GM19043 (cell line): ENCODE results near the gene CHRNA3.

Source experiments
- ATAC-seq: cut with Tn5 transposase; IDR thresholded peaks from one replicate; pipeline ENCODE4 v1.9.1; 2021; ENCODE audit warnings: low read depth; ENCODE audit not compliant: unreplicated experiment

The CHRNA3 gene

DNA sequence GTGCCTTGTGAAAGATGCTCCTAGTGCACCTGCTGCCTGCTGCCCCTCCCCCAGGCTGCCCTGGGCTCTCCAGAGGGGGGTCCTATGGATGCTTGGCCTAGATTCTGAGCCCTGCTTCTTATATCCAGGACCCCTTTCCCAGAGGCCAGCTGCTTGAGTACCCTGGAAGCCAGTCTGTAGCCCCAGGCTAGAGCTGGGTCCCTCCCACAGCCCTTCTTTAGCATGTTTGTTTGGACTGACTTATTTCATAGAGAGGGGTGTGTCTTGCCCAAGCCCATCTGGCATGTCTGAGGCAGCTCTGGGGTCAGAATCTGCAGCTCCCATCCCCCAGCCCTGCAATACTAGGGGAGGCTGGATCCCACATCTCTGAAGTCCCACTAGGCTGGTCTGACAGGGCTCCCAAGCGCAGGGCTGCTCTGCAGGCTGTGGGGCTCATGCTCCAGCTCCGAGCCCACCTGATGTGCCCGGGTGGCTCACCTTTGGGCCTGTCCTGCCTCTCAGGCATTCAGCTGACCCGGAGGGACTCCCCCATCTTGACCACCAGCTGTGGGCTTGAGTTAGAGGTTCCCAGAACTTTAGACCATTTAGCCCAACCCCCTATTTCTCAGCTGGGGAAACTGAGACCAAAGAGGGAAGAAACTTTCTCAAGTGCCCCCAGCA is 17.1 kb upstream of the CHRNA3 start:
- ATAC-seq, result no peak

DNA sequence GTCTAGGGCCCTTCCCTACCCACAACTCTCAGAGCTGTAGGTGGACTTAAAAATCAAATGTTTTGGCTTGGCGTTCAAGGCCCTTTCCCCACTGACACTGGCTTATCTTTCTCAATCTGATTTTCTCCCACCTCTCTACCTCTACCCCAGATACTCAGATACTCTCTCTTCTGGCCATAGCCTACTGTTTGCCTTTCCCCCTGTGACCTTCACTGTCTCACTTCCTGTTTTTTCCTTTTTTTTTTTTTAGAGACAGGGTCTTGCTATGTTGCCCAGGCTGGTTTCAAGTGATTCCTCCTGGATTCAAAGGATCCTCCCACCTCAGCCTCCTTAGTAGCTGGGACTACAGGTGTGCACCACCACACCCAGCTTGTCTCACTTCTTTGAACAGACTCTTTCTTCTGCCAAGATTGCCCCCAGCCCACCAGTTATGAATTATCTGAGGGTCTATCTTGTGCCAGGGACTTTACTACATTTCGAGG is 15.6 kb upstream of the CHRNA3 start:
- ATAC-seq, result no peak

- no peak for ATAC-seq
Measured at GRCh38 chr15:78635346-78635745, 14.6 kb upstream of the CHRNA3 start.

DNA sequence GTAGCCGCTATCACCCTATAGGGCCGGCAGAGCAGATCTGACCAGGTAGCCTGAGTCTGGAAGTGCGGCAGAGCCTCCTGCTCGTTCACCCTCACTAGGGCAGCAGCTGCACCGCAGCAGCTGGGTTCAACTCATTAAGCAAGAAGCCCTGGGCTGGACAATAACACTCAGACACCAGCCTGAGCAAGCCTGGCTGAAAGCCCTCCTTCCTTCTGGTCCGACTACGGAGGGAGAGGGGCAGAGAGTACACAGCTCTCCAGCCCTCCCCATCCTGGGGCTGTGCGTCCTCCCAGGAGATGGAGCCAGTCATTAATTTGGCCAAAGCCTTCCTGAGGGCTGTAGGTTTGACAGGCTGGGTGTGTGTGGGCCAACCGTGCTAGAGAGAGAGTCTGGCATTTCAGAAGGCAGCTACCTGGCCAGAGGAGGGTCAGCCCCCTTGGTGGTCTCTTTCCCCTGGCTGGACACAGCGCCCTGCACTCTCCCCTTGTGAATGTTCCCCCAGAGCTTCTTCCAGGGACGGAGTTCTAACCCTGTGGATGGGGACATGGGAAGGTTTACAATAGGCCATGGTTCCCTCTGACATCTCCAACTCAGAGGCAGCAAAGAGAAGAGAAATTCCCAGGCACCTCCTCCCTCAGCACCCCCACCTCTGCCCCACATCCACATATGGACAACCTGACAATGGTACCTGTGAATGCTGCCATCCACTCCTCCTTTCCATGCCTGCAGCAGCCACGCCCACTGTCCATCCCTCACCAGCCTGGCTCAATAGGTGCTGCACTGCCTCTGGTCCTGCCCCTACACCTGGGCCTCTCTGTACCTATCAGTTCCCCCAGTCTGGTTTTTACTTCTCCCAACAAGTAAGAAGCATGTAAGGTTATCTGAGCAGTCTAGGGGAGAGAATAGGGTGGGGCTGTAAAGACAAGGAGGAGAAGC is 13.7 kb upstream of the CHRNA3 start:
- ATAC-seq, result no peak

DNA sequence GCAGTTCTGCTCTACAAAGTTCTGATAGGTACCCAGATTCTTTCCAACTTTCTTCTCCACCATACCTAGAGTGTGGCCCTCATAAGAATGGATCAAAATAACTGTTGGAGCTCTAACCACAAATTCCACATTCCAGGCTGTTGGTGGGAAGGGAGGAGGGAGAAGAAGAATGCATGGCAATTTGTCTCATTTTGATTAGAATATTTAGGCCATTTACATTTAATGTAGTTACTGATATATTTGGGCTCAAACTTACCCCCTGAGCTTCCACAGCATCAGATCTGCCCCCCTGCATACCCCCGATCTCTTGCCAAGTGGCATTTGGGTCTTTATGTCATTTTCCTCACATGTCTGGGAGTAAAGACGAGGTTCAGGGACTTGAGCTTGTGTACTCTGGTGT is 12.6 kb upstream of the CHRNA3 start:
- no peak for ATAC-seq

GRCh38 chr15:78630886-78631633 is 10.3 kb upstream of the CHRNA3 start:
- no peak for ATAC-seq

DNA sequence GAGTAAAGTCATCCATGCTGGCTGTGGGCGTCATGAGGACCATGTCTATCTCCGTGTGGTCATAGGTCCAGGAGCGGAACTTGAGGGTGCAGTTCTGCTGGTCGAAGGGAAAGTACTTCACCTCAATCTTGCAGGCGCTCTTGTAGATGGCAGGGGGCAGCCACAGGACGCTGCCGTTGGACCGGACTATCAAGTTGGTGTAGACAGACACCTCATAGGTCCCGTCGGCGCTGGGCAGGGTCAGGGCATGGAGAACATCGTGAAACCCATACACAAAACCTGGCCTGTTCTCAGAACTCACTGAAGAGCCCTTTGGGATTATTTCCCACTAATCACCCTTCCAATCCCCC is 8.9 kb upstream of the CHRNA3 start:
- ATAC-seq, result no peak

DNA sequence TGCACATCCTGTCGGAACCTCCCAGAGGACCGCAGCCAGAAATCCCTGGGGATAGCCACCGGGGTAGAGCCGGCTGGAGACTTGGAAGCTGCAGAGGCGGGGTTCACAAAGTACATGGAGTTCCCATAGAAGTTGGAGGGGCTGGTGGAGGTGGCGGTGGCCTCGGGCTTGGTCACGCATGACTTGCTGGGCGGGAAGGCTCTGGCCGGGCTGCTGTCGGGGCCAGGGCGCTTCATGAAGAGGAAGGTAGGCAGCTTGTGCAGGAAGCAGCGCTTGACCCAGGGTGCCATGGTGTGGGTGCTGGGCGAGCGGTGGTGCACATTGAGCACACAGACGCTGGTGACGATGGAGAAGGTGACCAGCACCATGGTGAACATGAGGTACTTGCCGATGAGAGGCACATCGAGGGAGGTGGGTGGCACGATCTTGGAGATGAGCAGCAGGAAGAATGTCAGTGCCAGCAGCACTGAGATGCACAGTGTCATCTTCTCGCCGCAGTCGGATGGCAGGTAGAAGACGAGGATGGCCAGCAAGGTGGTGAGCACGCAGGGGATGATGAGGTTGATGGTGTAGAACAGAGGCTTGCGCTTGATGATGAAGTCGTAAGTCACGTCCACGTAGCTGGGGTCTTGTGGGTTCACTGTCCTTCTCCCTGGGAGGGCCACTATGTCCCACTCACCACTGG is 8.4 kb upstream of the CHRNA3 start:
- no peak for ATAC-seq

GRCh38 chr15:78628227-78628626 is 7.4 kb upstream of the CHRNA3 start:
- no peak for ATAC-seq

- no peak for ATAC-seq
Measured at GRCh38 chr15:78627348-78627747, 6.6 kb upstream of the CHRNA3 start.

DNA sequence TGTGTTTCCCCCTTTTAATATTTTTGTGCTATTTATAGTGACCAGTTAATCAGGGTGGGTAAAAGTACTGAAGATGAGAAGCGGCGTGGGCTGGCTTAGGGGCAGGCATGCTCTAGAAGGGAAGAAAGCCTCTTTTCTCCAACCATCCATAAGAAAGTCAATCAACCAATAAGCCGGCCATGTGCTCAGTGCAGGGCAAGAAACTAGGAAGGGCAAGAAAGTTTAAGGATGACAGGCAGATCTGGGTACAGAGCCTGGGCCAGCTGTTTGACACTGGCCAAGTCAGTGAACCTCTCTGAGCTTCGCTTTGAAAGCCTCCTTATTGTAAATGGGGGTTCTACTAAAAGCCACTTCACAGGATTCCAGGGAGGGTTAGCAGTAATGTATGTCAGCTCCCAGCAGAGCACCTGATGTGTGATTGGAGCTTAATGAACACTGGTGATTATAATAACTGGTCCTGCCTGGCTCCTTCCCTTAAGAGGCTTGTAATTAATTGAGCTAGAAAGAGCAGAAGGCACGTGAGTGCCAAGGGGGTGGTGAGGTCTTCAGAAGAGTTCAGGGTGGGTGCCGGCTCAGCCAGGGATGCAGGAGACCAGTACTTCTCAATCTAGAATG is 5.7 kb upstream of the CHRNA3 start:
- ATAC-seq, result no peak

GRCh38 chr15:78625606-78626280 is 4.9 kb upstream of the CHRNA3 start:
- no peak for ATAC-seq

DNA sequence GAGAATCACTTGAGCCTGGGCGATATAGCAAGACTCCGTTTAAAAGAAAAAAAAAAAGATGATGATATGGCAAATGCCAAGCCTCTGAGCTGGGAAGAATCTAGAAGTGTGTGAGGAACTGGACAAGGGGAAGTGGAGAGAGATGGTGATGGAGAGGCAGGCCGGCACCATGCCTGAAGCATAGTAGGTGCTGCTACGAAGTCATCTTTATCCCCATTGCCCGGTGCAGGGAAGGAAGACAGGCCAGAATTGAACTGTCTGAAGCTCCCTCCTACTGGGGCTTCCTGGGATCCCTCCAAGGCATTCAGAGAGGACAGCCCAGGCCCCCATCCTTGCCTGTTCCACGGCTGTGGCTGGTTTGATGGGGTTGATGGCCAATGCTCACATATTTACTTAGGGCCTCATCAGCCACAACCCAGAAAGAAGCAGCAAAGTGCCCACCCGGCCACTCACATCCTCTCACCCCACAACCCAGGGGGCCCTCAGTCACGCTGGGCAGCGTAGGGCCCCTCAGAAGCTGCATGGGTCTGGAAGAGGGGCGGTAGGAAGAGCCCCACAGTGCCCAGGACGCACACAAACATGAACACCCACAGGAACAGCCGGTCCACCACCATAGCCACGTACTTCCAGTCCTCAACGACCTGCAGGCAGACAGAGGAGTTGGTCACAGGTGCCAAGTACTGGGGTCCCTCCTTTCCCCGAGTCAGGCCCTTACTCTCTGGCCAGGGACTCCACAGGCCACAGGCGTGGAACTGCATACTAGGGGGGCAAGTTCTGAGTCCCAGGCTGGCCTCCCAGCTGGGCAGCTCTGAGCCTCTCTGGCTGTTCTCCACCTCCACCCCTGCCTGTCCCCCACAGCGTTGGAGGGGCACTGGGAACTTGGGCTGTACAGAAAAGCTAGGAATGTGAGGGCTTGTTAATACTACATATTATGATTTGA is 4.1 kb upstream of the CHRNA3 start:
- no peak for ATAC-seq

- ATAC-seq, result no peak
Measured at GRCh38 chr15:78623786-78624497, 3.1 kb upstream of the CHRNA3 start.

DNA sequence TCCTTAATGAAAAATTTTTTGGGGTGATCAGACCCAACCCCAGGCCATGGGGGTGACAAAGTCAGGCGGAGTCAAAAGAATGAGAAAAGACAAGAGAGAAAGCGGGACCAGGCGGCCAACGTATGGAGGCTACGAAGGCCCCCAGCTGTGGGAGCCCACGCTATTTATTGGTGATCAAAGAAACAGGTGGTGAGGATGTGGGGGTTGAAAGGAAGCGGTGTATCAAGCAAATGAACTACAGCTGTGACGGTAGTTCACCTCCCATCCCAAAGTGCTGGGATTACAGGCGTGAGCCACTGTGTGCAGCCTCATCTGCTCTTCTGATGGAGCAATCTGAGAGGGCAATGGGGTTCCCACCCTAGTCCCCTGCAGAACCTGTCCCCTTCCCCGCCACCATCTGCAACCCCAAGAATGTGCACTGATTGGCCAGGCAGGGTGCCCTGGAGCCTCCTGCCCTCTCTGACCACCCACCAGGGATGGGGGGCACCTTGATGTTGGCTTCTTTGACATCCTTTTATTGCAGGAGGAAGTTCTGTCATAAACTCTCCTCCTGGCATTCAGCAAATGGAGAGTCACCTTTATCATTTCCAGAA is 1.1 kb upstream of the CHRNA3 start:
- no peak for ATAC-seq

GRCh38 chr15:78620021-78620526 is 722 bp downstream of the CHRNA3 start:
- no peak for ATAC-seq
